ENCODE data around the gene OR8J3.
"Not testable (repeated sequence)": the region's sequence is repeated elsewhere in the genome, so short reads cannot be mapped to it uniquely, and the experiment has no call there.

The OR8J3 gene, protein sequence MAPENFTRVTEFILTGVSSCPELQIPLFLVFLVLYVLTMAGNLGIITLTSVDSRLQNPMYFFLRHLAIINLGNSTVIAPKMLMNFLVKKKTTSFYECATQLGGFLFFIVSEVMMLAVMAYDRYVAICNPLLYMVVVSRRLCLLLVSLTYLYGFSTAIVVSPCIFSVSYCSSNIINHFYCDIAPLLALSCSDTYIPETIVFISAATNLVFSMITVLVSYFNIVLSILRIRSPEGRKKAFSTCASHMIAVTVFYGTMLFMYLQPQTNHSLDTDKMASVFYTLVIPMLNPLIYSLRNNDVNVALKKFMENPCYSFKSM

GRCh38 chr11:56140151-56140661, at the start of gene OR8J3:
Gene OR8J3, minus strand, starts transcription at chr11:56140201. Its CDS starts 2,483 bp downstream, at chr11:56137718.
- no peak for DNase-seq

GRCh38 chr11:56188602-56189001, 48.6 kb upstream of the OR8J3 start:
- DNase-seq, result no peak

DNA sequence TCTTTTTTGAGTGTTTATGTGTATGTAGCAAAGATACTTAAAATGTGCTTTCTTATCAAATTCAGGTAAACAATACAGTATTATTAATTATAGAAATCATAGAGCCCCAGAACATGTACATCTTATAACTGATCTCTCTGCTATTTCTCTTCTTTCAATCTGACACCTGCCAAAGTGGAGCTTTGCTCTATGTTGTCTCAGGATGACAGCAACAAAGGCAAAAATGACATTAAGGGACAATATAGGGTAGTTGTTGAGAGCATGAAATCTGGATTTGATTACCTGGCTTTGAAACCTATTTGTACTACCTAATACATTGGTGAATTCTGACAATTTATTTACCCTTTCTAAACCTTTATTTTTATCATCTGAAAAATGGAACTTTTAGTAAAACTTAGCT, 43.5 kb upstream of the OR8J3 start:
- DNase-seq, result no peak

GRCh38 chr11:56176318-56176717, 36.3 kb upstream of the OR8J3 start, which contains the start of gene OR5J2:
Gene OR5J2, plus strand, starts transcription at chr11:56176618. Its CDS starts 0 bp downstream, at chr11:56176618.
- DNase-seq, result no peak

DNA sequence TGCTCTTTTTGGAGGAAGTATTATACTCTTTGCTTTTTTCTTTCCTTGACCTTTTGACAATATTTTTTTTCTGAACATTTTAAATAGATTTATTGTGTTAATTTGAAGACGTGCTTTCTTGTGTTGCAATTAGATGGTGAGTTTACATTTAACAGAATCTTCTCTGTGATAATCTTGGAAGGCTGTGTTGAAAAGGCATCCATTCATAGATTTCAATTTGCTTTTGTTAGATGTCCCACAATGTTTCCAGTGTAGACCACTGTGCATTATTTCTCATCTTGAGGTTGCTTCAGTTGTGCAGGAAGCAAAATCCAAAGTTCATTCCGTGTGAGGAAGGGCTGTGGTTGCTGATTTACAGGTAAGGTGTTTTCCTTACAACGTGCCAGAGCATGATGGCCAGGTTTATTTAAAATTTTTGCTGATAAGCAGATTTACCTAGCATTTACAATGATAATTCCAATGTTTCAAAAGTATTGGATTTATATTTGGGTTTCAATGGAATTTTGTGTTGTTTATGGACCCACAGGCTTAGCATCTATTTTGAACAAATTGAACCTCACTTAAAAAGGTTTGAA, 32.3 kb upstream of the OR8J3 start:
- no peak for DNase-seq

- DNase-seq, result no peak
These were observed 23.8 kb upstream of the OR8J3 start for GRCh38 chr11:56163804-56164203.

DNA sequence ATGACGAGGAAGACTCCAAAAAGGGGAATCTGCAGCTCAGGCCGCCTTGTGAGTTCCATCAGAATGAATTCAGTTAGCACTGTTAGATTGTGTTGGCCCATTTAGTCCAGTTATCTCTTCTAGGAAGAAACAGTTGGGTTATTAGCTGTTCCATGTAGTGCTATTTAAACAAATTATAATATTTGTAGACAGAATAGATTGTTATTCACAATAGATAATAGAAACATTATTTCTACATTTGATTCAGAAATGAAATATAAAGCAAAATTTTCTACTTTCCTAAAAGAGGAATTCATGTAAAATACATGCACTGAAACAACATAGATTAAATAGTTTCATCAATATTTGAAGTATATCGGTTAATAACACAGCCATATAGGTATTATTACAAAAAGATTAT, 20.2 kb upstream of the OR8J3 start, which contains the start of gene OR8K5:
Gene OR8K5 (minus strand): TSS at position 101 of the 400 bp plus-strand sequence. CDS start 0 bp downstream, at position 101.
- no peak for DNase-seq

DNA sequence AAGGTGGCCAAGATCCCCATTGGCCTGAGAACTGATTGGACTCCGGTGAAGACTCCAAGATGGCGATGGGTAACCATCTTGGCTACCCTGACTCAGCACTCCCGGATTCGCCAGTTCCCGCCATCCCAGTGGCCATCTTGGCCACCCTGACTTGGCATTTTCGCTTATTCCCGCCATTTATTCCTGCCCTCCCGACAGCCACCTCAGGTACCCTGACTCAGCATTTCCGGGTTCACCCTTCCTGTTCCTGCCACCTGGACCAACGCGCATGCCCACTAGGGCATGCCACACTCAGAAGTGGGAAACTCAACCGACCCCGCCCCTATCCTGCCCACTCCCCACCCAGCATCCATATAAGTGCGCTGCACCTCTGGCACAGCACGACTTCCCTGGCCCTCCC, 12.3 kb upstream of the OR8J3 start:
- DNase-seq, result no peak

DNA sequence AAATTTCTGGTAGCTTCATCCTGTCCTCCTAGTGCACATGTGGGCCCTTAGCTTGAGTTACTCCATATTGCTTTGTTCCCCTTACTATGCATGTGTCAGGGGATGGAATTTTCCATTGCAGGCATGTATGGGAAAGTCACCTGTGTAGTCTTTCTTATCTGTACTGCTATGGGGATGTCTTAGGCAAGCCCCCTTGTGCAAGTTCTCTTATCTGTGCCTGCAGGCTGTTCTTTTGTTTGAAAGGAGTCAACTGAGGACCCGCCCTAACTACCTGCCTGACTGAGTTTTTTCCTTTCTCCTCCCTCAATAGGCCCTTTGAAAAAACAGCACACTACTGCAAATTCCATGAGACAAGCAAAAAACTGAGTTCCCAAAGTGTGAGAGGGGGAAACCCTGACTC, 11.4 kb upstream of the OR8J3 start:
- no peak for DNase-seq

- DNase-seq, result not testable (repeated sequence)
These were observed 3.7 kb upstream of the OR8J3 start for GRCh38 chr11:56143681-56144080.

DNA sequence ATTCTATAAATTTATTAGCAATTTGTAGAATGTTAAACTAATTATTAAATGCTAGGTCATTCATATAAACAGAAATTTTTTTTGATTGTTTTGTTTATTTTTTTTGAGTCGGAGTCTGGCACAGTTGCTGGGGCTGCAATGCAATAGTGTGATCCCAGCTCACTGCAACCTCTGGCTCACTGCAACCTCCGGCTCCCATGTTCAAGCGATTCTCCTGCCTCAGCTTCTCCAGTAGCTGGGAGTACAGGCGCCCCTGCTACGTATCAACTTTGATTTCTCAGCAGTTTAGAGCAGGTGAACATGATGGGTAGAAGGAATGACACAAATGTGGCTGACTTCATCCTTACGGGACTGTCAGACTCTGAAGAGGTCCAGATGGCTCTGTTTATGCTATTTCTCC, 17.9 kb downstream of the OR8J3 start, which contains the start of gene OR8H3:
Gene OR8H3 (plus strand): TSS at position 301 of the 400 bp plus-strand sequence. CDS start 0 bp downstream, at position 301.
- DNase-seq, result no peak

GRCh38 chr11:56103210-56103737, 36.7 kb downstream of the OR8J3 start, which contains the start of gene OR8H2:
Gene OR8H2, plus strand, starts transcription at chr11:56103687. Its CDS starts 1,356 bp downstream, at chr11:56105043.
- no peak for DNase-seq

DNA sequence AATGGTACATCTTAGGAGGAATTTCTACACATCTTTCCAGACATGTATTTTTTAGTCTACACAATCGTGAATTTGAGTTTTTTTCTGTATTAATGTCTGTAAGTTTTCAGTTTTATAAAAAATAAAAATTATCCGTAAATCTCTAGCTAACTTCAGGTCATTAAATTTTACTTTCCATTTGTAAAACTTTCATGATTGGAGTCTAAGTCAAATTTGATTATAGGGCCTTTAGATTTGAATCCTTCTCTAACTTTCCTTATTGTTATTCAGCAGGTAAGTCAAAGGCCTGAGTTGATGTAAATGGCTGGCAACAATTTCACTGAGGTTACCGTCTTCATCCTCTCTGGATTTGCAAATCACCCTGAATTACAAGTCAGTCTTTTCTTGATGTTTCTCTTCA, 47.0 kb downstream of the OR8J3 start, which contains the start of gene OR8I2:
Gene OR8I2 (plus strand): TSS at position 301 of the 400 bp plus-strand sequence. CDS start 0 bp downstream, at position 301.
- DNase-seq, result no peak

DNA sequence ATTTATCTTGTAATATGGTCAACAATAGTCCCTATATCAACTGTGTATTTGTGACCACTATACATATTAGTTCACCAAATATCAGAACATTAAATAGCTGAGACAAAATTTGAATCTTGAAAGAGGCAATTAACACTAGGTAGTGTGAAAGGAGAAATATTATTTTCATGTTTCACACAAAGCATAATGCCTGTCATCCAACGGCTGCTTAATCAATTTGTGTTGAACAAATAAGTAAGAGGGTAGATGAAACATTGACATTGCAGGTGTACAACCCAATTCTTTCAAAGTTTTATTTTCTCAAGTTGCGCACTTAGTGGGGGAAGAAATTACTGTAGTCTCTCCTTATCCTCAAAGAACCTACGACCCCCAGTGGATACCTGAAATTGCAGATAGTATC, 50.3 kb downstream of the OR8J3 start:
- no peak for DNase-seq
